IPS DF 4.7 (cell line): ENCODE measurements around the gene ANO9.
"Not testable (repeated sequence)": the region's sequence is repeated elsewhere in the genome, so short reads cannot be mapped to it uniquely, and the experiment has no call there.

Experiments
- DNase-seq: peaks from one replicate; pipeline ENCODE4 v3.0.0-alpha.2; 2013; ENCODE audit warnings: low spot score; ENCODE audit errors: extremely low read depth

ANO9 gene

DNA sequence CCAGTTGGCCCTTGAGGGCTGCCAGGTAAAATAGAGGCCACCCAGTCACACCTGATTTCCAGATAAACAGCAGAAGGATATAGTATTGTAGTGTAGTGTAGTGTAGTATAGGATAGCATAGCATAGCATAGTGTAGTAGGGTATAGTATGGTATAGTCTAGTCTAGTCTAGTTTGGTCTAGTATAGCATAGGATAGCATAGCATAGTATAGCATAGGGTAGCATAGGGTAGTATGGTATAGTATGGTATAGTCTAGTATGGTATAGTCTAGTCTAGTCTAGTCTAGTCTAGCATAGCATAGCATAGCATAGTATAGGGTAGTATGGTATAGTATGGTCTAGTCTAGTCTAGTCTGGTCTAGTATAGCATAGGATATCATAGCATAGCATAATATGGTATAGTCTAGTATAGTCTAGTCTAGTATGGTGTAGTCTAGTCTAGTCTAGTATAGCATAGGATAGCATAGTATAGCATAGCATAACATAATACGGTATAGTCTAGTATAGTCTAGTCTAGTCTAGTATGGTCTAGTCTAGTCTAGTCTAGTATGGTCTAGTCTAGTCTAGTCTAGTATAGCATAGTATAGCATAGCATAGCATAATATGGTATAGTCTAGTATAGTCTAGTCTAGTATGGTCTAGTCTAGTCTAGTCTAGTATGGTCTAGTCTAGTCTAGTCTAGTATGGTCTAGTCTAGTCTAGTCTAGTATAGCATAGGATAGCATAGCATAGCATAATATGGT, 6.6 kb downstream of the ANO9 start:
- DNase-seq: not testable (repeated sequence)

GRCh38 chr11:434496-434895, 7.3 kb downstream of the ANO9 start:
- DNase-seq: no peak

GRCh38 chr11:433641-434040, 8.2 kb downstream of the ANO9 start:
- DNase-seq: no peak

DNA sequence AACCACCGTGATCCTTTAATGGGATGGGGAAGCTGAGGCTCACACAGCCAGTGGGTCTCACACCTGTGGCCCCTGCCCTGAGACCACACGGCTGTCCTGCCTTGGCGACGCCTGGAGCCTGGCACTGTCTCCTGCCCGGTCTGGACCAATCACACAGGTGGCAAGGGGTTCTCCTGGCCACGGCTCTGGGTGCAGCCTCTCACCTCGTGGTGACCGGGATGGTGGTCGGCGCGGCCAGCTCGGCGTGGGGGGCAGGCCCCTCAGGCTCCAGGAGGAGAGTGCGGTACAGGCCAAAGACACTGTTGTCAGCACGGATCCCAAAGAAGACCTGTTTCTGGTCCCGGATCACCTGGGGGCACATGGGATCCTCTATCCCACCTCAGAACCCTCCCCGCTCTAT, 8.7 kb downstream of the ANO9 start:
- DNase-seq: no peak

GRCh38 chr11:432501-433100, 9.2 kb downstream of the ANO9 start:
- DNase-seq: no peak

- DNase-seq: no peak
Measured at GRCh38 chr11:431921-432320, 9.9 kb downstream of the ANO9 start.

DNA sequence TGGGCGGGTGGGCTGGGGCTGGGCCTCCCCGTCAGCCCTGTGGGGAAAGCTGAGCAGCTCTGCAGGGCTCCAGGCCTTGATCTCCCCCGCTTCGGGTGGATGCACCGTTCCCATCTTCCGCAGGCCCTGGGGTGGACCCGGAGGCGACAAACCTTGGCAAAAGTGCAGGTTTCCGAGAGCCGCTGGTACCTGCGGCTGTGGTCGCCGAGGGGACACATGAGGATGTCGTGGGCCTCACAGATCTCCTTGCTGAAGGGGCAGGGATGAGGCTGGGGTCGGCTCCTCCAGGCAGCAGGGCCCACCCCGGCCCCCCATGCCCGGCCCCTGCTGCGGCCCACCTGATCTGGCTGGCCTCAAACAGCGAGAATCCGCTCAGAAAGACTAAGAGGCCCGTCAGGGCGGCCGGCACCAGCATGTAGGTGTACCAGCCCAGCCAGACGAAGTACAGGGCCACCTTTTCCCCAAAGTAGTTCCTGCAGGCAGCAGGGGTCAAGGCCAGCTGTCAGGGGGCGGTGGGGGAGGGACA, 11.8 kb downstream of the ANO9 start:
- no peak for DNase-seq

DNA sequence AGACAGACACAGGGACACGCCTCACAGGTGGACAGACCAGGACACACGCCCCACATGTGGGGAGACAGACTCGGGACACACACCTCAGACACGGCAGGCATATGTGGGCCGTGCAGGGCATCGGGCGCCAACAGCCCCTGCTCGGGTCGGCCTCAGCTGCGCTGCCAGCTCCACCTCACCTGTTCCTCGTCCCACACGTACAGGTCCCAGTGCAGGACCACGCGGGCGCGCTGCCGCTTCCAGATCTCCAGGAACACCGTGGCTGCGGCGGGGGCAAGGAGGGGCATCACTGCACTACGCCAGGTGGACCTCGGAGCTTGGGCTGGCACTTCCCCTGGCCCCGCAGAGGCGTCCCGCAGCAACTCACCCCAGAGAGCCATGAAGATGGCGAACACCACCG, 12.4 kb downstream of the ANO9 start:
- DNase-seq: no peak

DNA sequence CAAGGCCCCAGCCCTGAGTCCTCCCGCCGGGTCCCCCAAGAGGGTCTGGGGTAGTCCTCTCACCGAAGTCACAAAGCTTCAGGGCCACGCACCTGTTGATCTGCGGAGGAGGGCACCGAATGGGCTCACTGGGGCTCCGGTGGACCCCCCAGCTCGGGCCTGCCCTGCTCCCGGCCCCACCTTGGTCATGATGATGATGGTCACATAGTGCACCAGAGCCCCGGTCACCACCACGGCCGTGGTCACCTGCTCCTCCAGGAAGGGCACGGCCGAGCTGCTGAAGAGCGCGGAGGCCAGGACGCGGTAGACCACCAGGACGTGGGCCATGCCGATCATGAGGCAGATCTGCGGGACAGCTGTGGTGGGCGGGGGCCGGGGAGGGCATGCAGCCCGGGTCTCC, 13.5 kb downstream of the ANO9 start:
- no peak for DNase-seq

GRCh38 chr11:426851-427250, 15.0 kb downstream of the ANO9 start:
- DNase-seq: no peak

DNA sequence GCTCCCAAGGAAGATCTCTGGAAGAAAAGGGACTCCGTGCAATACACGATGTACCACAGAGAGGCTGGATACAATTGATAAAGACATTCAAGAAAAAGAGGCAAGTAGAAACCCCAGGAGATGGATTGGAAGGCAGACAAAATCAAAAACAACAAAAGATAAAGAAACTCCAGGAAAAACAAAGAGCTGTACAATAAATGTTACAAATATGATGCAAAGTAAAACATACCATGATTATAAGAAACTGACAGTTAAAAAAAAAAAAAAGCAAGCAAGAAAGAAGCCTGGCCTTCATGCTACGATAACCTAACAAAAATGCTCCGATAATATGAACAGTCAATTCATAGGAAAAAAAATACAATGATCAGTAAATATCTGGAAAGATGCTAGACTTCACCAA, 16.5 kb downstream of the ANO9 start:
- no peak for DNase-seq

DNA sequence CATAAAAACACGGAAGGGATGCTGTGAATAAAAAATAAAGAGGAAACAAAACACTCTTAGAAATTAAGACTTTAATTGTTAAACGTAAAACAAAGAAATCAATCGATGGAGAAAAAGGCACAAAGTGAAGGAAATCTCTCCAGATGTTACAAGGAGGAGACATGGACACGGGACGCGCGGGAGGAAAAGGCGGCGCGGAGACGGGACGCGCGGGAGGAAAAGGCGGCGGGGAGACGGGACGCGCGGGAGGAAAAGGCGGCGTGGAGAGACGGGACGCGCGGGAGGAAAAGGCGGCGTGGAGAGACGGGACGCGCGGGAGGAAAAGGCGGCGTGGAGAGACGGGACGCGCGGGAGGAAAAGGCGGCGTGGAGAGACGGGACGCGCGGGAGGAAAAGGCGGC, 17.0 kb downstream of the ANO9 start:
- DNase-seq: not testable (repeated sequence)

GRCh38 chr11:424232-424631, 17.6 kb downstream of the ANO9 start:
- DNase-seq: no peak

DNA sequence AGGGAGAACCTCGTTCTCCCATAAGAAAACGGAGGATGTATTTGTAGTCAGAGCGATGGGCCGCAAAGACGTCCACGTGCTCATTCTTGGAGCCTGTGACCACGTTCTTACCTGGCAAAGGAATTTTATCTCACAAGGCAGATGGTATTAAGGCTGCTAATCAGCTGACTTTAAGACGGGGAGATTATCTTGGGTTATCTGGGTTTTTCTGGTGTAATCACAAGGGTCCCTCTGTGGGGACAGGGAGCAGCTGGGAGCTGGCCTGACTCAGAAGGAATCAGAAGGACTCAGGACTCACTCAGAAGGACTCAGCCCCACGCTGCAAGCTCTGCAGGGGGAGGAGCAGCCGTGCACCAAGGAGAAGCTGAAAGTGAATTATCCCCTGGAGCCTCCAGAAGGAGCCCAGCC, 19.6 kb downstream of the ANO9 start:
- no peak for DNase-seq

- no peak for DNase-seq
Measured at GRCh38 chr11:420911-421321, 20.9 kb downstream of the ANO9 start.

DNA sequence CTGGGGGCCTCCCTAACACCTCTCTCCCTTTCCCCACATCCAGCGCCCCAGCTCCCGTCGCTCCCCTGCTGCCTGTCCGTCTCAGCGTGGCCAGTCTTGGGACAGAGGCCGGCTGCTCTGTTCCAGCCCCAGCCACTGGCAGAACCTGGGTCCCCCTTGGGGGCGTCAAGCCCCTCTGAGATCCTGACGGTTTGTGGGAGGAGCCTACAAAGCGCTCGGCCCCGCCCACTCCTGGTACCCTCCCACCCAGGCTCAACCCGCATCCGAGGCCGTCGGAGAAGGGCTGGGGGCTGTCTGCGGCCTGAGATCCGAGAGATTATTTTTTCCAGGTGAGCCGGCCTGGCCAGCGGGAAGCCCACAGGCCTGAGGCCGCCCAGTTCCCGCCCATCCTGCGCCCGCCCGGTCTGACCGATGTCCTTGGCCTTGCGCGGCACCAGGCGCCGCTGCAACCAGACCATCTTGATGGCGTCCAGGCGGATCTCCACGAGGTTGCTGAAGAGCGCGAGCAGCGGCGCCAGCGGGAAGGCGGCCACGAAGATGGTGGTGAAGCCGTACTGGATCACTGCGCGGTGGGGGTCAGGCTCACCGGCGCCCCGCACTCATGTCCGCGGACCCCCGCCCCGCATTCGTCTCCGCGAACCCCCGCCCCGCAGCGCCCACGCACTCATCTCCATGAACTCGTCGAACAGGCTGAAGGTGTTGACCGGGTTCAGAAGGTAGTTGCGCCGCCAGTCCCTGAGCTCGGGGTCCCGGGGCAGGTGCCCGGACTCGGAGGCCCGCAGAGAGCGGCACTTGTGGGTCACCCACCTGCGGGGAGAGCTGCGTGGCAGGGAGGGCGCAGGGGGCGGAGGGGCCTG, 21.5 kb downstream of the ANO9 start:
- no peak for DNase-seq

DNA sequence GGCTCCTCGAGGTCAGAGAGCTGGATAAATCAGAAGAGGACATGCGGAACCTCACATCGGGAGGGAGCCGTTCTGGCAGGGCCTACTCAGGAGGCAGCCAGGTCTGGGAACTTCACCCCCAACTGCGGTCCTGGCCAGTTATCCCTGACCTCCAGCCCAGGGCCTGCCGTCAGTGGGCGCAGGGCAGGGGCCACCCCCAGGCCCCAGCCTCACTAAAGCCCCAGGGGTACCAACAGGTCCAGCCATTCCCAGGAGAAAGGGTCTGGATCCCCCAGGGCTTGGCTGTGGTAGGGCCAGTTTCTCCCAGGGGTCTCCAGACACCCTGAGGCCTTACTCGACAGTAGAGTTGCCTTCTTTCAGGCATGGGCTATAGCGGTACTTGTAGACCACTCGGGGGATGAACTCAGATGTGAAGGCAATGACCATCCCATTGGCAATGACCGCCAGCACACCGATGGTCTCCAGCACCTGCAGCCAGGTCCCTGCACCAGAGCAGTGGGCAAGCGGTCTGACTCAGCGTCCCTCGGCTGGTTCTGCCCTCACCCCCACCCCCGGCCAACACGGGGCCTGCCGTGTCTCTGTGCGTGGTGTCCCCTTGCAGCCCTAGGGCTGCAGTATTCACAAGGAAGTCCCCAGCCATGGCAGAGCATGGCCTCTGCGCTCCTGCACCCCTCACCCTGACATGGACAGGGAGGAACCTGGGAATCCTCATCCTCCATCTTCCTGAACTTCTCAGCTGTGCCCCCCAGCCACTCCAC, 22.4 kb downstream of the ANO9 start:
- DNase-seq: no peak

DNA sequence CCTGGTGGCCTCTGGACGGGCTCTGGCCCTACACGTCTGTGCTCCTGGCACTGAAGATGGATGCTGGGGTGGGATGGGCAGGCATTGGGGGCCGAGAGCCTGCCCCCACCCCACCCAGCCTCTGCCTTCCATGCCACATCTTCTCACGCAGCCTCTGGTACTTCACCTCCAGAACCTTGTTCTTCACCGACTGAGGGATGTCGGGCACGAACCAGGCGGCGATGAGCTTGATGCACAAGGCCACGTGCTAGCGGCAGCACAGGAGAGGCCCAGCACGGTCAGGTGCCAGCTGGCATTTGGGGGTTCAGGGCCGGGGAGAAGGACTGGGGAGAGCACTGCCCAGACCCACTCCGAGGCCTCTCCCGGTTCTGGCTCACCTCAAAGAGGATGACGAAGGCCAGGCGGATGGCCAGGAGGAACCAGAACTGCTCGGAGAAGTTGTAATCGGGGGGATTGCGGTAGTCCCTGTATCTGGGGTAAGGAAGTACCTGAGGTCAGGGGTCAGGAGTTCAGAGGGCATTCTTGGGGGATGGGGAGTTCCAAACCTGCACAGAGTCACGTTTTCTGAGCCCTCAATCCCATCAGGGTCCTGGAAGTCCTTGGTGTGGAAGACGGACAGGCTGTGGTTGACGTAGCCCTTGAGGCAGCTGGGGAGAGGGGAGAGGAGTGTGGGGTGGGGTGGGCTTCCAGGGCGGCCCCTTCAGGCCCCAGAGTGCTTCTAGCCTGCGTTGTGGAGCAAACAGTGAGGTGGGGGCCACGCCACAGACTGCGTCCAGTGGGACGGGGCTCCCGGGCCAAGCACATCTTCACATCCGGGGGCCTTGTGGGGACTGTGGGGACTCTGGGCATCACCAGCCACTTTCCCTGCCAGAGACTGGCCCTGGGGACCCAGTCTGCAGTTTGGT, 23.2 kb downstream of the ANO9 start:
- no peak for DNase-seq

- no peak for DNase-seq
Measured at GRCh38 chr11:417652-418342, 24.0 kb downstream of the ANO9 start.
